ENCODE measurements around the gene PDK3.

Gene PDK3

DNA sequence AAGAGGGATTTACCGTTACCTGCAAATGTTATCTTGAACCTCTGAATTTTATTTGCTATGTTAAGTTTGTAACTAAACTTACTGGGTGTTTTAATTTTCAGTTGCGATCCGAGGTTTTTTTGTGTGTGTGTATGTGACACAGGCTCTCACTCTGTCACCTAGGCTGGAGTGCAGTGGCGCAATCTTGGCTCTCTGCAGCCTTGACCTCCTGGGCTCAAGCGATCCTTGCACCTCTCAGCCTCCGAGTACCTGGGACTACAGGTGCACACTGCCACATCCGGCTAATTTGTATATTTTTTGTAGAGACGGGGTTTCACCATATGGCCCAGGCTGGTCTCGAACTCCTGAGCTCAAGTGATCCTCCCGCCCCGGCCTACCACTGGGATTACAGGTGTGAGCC is 18.5 kb downstream of the PDK3 start:
- no peak for DNase-seq

DNA sequence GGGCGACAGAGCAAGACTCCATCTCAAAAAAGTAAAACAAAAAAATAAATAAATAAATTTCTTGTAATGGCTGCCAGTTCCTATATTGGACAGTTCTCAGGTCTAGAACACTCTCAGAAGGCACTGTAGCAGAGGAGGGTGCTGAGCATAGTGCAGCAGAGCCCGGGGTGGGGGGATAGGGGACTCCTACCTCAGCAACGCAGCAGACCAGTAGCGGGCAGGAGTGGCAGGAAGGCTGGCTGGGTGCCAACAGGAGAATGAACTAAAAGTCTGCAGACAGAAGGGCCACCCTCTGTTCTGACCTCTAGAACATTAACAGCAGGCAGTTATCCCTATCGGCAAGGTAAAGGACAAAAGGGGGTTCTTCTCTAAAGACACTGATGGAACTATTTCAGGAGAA is 20.2 kb downstream of the PDK3 start:
- DNase-seq: no peak

DNA sequence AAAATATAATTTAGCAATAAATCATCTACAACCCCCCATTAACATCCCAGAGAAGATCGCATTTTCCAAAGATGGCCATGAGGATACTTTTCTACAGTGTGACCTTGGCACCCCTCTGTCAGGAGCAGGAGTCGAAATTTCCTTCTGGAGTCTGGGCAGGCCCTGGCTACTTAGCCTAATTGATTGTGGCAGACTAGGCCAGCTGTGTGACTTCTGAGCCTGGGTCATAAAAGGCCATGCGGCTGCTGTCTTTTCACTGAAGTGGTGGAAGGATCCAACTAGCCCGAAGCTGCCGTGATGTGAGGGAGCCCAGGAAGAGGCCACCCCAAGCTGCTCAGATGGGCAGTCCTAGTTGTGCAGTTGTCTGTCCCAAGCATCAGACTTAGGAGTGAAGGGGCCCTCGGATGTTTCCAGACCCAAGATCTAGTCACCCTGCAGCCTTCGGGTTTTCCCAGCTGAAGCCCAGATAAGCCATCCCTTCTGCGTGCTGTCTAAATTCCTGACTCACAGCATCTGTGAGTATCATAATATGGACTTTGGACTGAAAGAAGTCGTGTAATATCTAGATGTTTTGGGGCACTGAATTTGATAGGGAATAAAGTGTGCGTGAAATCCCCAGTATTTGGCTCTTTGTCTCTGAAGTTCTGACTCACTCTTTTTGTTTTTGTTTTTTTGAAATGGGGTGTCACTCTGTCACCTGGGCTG is 21.0 kb downstream of the PDK3 start:
- no peak for DNase-seq

DNA sequence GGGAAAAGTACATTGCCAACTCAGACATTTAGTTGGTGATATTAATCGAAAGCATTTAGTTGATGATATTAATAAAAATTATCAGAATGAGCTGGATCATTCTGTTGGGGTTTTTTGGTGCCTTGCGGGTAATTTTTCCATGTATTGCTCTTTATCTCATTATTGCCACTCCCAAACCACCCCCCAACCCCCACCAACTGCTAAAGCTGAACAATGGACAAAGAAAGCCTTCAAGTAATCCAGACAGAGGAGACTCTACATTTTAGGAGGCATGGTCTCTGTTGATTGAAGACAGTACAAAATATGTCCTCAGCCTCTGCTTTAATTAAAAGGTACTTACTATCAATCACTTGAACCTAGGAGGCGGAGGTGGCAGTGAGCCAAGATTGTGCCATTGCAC is 22.5 kb downstream of the PDK3 start:
- no peak for DNase-seq

DNA sequence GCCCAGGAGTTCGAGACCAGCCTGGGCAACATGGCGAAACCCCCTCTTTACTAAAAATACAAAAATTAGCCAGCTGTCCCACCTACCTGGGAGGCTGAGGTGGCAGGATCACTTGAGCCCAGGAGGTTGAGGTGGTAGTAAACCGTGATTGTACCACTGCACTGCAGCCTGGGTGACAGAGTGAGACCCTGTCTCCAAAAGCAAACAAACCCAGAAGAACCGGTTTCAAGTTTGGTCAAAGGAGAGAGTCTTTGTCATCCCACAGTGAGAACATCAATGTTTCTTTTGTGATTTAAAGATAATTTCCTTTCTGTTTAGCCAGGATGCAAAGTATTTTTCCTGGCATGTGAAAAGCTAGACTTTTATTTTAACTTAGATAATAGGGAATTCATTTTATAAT is 26.7 kb downstream of the PDK3 start:
- no peak for DNase-seq

DNA sequence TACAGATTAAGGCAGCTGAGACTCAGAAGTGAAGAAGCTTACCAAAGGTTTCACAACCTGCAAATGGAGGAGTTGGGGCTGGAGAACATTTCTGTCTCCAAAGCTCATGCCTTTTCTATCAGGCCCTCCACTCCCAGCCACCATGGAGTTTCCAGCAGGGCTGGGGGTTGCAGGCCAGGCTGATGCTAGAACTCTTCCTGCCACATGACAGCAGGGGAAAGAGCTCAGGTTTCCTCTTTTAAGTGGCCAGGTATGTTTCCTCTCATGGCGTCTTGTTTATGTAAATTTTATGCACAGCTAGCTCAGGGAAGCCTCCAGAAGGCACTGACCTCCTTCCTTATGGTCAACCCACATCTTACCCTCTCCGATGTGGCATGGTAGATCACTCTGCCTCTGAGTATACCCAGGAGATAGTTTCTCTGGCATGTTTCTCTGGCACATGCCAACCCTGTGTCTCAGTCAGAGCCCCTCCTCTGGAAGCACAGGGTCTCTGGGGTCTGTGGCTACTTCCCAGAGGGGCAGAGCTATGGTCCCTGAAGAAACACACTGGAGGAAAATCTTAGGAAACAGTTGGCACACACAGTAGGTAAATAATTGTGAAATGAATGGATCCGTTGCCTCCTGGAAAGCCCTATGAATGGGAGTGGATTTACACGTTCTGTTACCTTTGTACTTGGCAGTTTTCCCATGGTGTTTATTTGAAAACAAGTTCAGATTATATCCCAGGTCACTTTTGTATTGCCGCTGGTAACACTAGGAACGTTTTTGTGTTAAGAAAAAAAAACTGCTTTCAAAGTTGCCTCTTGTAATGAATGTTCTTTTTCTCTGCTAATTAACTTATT is 28.9 kb downstream of the PDK3 start:
- DNase-seq: no peak

DNA sequence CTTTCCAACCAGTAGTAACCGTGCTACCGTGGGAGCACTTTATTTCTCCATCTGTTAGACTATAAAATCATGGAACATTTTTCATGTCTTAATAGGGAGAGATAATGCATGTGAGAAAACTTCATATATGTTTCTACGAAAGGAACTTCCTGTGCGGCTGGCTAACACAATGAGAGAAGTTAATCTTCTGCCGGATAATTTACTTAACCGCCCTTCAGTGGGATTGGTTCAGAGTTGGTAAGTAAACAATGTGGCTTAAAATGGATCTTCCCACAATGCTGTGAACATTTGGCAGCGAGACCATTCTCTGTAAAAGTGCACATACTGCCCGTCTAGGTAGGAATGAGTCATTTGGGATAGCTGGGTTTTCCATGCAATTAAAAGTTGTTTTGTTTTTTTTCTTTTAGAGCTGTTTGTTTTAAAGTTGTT is 29.6 kb downstream of the PDK3 start:
- no peak for DNase-seq

DNA sequence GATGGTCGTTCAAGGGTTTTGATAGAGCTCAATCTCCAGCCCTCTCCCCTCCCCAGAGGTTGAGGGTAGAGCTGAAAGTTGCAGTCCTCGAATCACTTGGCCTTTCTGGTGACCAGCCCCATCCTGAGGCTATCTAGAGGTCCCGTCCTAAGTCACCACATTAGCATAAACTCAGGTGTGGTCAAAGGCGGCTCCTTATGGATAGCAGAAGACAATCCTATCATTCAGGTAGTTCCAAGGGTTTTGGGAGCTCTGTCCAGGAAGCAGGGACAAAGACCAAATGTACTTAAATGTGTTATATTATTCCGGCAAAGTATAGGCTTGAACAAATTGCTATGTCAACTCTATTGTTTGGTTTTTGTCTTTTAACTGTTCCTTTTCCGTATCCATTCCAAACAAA is 30.6 kb downstream of the PDK3 start:
- DNase-seq: no peak

DNA sequence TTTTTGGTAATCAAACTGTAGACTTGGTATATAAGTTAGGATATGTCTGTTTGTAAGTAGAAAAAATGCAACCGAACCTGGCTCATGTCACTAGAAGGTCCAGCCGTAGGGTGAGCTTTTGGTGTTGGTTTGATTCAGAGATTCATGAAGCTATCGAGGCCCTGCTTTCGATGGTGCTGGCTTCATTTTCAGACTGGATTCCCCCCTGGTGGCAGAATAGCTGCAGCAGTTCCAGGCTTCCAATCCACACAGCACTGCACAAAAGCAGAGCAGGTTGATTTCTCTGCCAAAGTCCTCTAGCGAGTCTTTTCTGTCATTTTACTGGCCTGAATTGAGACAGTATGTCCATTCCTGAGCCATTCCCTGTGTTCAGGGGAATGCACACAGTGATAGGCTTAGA is 33.1 kb downstream of the PDK3 start:
- no peak for DNase-seq

DNA sequence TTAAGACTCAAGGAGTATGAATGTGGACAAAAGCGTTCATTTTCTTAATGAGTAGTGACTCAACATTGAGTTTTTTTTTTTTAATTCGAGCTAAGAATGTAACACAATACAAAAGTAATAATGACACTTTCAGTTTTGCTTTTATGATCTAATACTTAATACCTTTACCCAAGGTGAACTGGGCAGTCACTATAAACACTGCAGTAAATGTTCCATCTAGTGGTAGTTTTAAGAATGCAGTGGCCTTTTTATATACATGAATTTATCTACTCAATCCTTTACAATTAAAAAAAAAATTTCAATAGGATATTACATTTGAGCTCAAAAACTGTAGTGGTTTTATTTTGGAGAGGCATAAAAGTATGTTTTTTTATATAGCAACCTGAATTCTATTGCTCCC is 33.9 kb downstream of the PDK3 start:
- no peak for DNase-seq

DNA sequence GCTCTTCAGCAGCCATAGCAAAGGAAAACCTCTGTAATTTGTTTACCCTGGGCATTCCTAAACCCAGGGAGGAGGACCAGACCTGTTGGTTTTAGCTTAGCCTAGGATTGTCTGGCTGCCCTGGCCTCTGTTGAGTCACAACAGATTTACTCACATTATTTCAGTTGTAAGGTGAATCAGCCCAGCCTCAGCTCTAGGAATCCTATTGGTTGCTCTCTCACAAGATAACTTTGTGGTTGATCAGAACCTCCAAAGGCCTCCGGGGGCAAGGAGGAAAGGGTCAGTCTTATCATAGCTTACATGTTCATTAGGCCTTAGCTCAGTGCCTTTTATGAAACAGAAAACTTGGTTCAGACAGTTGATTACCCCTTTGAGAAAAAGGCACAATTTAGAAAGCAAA is 41.0 kb downstream of the PDK3 start:
- DNase-seq: no peak

DNA sequence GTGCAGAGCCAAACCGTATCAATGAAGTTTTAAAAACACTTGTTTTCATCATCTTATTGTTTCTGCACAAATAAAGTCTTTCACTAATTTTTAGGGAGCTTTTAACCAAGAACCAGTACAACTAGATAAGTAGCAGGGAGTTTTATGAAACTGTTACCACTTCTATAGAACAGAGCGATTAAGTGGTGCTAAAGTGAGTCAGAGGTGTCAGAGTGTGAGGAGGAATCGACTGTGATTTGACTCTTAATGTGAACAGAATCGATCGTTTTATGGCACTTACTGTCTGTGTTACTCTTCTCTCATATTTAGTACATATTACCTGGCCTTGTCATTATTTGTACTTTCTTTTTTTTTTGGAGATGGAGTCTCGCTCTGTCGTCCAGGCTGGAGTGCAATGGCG is 43.3 kb downstream of the PDK3 start:
- DNase-seq: no peak

DNA sequence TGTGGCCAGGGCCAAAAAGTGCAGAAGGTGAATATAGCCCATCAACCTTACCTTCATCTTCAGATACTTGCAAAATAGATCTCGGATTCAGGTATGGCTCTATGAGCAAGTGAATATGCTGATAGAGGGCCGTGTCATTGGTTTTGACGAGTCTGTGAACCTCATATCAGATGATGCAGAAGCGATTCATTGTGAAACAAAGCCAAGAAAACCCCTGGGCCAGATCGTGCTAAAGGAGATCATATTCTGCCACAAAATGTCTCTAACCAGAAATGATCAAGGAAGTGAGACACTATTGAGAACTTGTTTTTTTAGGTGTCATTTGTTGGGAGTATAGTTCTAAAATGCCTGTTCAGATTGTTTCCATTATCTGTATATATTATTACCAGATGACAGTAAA is 48.3 kb downstream of the PDK3 start:
- no peak for DNase-seq

DNA sequence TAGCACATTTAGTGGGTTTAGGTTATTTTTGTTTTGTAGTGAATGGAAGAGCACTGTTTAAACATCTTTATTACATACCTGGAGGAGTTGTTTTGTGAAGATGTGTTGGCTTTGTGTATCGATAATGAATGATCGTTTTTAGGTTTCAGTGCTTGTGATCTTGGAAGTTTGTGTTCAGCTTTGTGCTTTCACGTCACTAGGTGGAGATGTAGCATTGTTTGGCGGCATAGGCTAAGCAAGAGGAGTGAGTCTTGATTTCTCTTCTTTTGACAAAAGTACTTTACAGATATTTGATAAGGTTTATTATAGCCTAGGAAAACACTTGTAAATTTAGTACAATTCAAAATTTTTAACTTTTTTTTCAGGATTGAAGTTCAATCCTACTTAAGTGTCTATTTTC is 50.4 kb downstream of the PDK3 start:
- DNase-seq: no peak

DNA sequence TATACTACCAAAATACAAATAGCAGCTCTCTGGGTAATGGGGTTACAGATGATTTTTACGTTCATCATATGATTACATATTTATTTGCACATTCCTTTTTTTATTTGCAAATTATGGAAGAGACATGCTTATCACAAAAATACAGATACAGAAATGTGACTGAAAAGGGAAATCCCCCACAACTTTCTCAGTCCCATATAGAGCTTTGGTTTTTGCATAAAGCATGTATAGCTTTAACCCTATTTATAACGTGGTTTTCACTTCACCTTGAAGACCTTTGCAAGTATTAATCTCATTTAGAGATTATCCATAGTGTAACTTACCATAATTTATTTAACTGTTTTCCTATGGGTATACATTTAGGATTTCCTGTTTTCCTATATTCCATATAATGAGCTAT is 55.4 kb downstream of the PDK3 start:
- no peak for DNase-seq

DNA sequence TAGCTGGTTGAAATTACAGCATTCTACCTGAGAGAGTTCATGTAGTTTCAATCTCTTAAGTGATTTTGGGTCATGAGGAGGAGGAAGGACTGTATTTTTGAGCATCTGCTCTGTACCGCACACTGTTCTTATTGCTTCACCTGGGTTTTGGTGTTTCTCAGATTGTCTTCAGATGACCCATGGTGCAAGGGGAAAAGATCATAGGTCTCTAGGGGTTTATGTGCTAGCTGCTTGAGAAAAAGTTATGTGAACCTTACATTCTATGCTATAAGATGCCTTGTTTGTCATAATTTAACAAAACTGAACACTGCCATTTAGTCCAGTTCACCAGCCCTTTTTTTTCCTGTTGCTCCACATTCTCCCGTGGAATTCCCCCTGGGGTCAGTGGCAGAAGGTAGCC is 60.4 kb downstream of the PDK3 start:
- no peak for DNase-seq

DNA sequence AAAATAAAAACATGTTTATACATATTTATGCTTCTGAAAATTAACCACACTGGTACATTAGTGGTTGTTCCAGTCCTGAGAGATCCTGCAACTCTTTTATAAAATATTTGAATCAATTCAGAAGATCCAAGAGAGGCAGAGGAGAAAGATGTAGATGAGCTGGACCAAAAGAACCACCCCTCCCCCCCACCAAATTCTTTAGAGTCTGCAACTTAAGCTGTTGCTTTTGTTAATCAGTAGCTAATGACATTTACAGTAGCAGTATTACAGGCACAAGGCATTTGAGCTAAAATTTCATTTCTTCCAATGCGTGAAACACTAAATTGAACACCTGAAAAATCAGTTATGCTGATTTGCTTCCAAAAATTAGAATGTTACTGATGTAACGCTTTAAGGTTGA is 61.5 kb downstream of the PDK3 start:
- DNase-seq: no peak

DNA sequence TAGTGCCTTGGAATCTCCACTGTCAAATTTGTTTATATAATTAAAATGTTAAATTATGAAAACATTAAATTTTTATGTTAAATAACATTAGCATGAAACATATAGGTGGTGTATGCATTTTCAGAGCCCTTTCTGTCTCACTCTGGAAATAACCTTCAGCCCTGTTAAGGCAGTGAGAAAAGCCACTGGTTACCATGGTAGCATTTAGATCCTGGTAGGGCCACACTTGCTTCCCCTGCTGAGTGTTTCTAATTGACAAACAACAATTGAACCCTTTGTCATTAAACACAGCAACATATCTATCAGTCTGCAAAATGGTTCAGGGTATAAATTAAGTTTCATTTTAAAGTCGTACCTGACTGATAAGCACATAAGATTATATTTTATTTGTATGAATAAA is 63.5 kb downstream of the PDK3 start:
- DNase-seq: no peak

DNA sequence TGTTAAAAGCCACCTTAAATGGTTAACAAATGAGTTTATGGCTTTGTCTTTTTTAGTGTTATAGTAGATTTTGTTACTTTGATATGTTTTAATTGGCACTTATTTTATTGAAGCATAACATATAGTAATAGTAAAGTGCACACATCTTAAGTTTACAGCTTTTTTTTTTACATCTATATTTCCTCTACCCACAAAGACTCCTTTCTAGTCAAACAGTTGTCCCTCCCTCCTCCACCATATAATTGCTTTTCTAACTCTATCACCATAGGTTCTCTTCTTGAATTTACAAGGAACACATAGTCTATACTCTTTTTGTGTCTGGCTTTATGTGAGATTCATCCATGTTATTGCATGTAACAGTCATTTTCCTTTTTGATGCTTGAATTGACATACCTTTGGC is 71.5 kb downstream of the PDK3 start:
- no peak for DNase-seq

DNA sequence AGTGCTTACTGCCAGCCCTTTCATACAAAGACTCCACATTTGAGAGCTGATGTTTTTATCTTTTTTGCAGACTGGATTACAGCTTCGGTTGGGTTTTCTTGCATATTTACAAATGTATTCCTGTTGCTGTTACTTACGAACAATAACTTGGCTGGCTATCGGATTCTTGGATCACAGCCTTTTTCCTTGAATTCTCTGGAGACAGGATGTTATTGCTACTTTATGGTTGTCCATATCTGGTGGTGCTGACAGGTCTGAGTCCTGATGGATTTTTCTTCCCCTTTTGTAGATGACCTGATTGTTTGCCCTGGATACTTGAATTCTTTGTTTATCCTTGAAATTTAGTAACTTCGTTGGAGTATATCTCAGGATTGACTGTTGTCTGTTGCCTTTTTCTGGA is 77.7 kb downstream of the PDK3 start:
- no peak for DNase-seq

DNA sequence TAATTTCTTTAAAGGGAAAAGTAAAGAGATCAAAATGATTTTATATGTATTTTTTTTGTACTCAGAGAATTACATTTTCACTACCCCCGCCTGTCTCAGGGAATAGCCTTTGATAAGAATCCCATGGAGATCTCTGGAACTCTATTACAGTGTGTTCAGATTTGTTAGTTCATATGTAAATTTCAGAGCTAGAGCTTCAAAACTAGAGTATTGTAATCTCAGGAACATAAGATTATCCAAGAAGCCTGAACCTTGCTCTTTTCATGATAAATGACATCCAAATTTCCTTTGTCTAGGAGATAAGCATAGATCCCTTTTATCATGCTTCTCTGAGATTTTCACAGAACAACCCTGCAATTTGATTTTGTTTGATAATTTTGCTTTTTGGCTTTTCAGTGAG is 82.9 kb downstream of the PDK3 start:
- no peak for DNase-seq

DNA sequence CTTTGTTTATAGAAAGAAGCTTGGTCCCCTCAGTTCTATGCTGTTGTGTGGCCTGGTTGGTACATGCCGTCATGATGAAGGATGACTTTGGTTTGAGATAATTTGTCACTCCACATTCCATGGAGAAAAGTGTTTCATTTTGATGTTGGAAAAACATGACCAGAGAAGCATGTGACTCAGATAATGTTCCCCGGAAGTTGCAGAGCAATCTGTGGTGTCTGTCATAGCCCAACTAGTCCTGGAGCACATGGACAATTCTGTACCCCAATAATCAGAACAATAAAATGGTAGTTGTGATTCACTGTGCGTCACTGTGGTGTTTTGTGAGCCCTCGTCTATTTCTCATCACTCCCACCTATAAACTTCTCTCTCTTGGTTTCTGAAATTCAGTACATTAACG is 85.1 kb downstream of the PDK3 start:
- DNase-seq: no peak

DNA sequence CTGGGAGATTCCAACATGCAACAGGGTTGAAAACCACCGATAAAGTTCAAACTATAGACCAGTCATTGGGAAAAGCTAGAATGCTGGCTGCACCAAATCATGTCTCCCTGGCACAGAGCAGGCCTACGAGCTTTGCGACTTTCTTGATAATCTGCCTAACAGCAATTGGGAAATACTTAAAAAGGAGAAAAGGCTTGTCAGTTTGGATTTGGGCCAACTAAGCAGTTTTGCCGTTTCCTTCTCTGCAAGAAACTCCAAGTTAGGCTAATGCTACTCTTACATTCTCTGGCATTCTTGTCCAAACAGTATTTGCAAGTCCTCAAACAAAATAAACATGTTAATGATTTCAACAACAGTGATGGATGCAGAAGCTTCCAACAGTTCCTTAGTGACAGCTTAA is 87.9 kb downstream of the PDK3 start:
- DNase-seq: no peak

DNA sequence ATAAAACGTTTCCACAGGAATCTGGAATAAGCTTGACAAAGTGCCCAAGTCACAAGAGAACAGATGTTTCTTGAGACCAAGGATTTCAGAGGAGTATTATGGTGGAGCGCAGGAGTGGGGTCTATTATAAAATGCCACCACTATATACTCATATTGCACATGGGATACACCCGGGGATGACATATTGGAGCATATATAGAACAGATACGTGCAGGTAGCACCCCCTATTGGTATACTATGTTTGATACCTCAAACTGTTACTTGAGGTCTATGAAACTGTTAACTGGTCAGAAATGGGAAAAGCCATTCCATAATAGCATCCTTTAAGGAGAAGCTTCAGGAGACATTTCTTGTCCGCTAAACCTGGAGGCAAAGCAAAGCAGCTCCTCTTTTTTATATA is 96.0 kb downstream of the PDK3 start:
- no peak for DNase-seq
